ENCODE data around the gene HHAT.

HHAT gene

GRCh38 chr1:210573141-210573540 is 244.4 kb downstream of the HHAT start:
- Histone ChIP-seq H3K4me2 (ENCODE audit: low read length) (no peak overlapping the region), H3K9ac (no peak overlapping the region), H3K4me3 (ENCODE audit: low read depth, low read length) (no peak overlapping the region), H3K27ac (no peak overlapping the region), H3K36me3 (ENCODE audit: control insufficient read depth, insufficient read depth, low read length) (no peaks in the 10 kb centered on the region), H3K4me1 (no peaks in the 10 kb centered on the region), H3K9me3 (ENCODE audit: control insufficient read depth, low read length) (no peaks in the 10 kb centered on the region), H3K79me2 (no peaks in the 10 kb centered on the region), H2AFZ (no peak overlapping the region), H3K27me3 (ENCODE audit: control insufficient read depth, insufficient read depth, low read length) (no peaks in the 10 kb centered on the region)
- no peak for TF ChIP-seq CTCF (IDR thresholded peaks at IDR 0.05)

- no peak overlapping the region for H3K4me3 ChIP-seq (ENCODE audit: low read depth, low read length)
- H3K79me2 ChIP-seq: no peaks in the 10 kb centered on the region
- no peaks in the 10 kb centered on the region for H3K4me1 ChIP-seq
- H3K9ac ChIP-seq: no peak overlapping the region
- H3K27ac ChIP-seq: no peak overlapping the region
- H2AFZ ChIP-seq: no peak overlapping the region
- no peaks in the 10 kb centered on the region for H3K36me3 ChIP-seq (ENCODE audit: control insufficient read depth, insufficient read depth, low read length)
- TF ChIP-seq CTCF (IDR thresholded peaks at IDR 0.05): no peak
- no peaks in the 10 kb centered on the region for H3K27me3 ChIP-seq (ENCODE audit: control insufficient read depth, insufficient read depth, low read length)
- no peaks in the 10 kb centered on the region for H3K9me3 ChIP-seq (ENCODE audit: control insufficient read depth, low read length)
- H3K4me2 ChIP-seq (ENCODE audit: low read length): no peak overlapping the region
Observed at GRCh38 chr1:210582205-210582970, 253.7 kb downstream of the HHAT start.

- no peaks in the 10 kb centered on the region for H3K79me2 ChIP-seq
- H3K36me3 ChIP-seq (ENCODE audit: control insufficient read depth, insufficient read depth, low read length): no peaks in the 10 kb centered on the region
- H3K4me2 ChIP-seq (ENCODE audit: low read length): no peak overlapping the region
- no peak overlapping the region for H3K27ac ChIP-seq
- no peak overlapping the region for H3K4me3 ChIP-seq (ENCODE audit: low read depth, low read length)
- H3K9me3 ChIP-seq (ENCODE audit: control insufficient read depth, low read length): no peaks in the 10 kb centered on the region
- no peaks in the 10 kb centered on the region for H3K27me3 ChIP-seq (ENCODE audit: control insufficient read depth, insufficient read depth, low read length)
- H3K4me1 ChIP-seq: no peaks in the 10 kb centered on the region
- TF ChIP-seq CTCF (IDR thresholded peaks at IDR 0.05): peak; percentile 30
- H3K9ac ChIP-seq: no peak overlapping the region
- no peak overlapping the region for H2AFZ ChIP-seq
Observed at GRCh38 chr1:210584439-210585113, 255.9 kb downstream of the HHAT start.

- H2AFZ ChIP-seq: no peak overlapping the region
- no peaks in the 10 kb centered on the region for H3K36me3 ChIP-seq (ENCODE audit: control insufficient read depth, insufficient read depth, low read length)
- no peak overlapping the region for H3K4me2 ChIP-seq (ENCODE audit: low read length)
- H3K4me3 ChIP-seq (ENCODE audit: low read depth, low read length): no peak overlapping the region
- TF ChIP-seq CTCF (IDR thresholded peaks at IDR 0.05): no peak
- H3K27me3 ChIP-seq (ENCODE audit: control insufficient read depth, insufficient read depth, low read length): no peaks in the 10 kb centered on the region
- H3K9ac ChIP-seq: no peak overlapping the region
- no peak overlapping the region for H3K27ac ChIP-seq
- H3K4me1 ChIP-seq: no peaks in the 10 kb centered on the region
- H3K9me3 ChIP-seq (ENCODE audit: control insufficient read depth, low read length): no peaks in the 10 kb centered on the region
- no peaks in the 10 kb centered on the region for H3K79me2 ChIP-seq
Observed at GRCh38 chr1:210586771-210587170, 258.1 kb downstream of the HHAT start.
